Activated CD4-positive, alpha-beta memory T cell treated with anti-CD3 and anti-CD28 coated beads, Interleukin-2, amount 10 ng/mL, durations not matched to agents 7 days and 5 days (primary cell): Measurements from ENCODE around the gene ARL6. TPM values are rescaled to one million over a fixed set of nuclear protein-coding genes. Genes with fewer than 3 reads are reported as not detected.

Experiments
- CTCF ChIA-PET: fragments of 350-600 bp; sonication (Branson Sonifier 250); formaldehyde crosslinking; loops from one replicate; lab custom pipeline; 2021; ENCODE audit warnings: antibody characterized with exemption, inconsistent platforms; lab: Charles Lee
- POLR2A ChIA-PET: fragments of 350-600 bp; sonication (Branson Sonifier 250); formaldehyde crosslinking; loops from one replicate; lab custom pipeline; 2021; ENCODE audit warnings: antibody characterized with exemption; lab: Charles Lee
- DNase-seq: peaks from one replicate; pipeline ENCODE4 v3.0.0-alpha.2; 2020
- H3K27ac Mint-ChIP-seq: one replicate; pipeline ENCODE4 v1.8.0; 2021; ENCODE audit warnings: mild to moderate bottlenecking, mixed read lengths
- H3K27me3 Mint-ChIP-seq: one replicate; pipeline ENCODE4 v1.8.0; 2021; ENCODE audit warnings: mixed read lengths
- H3K36me3 Mint-ChIP-seq: one replicate; pipeline ENCODE4 v1.8.0; 2021; ENCODE audit warnings: low read depth, mixed read lengths
- H3K4me1 Mint-ChIP-seq: one replicate; pipeline ENCODE4 v1.8.0; 2021; ENCODE audit warnings: mixed read lengths
- H3K4me3 Mint-ChIP-seq: one replicate; pipeline ENCODE4 v1.8.0; 2021; ENCODE audit warnings: mild to moderate bottlenecking, mixed read lengths
- H3K9me3 Mint-ChIP-seq: one replicate; pipeline ENCODE4 v1.8.0; 2021; ENCODE audit warnings: mixed read lengths
- total RNA-seq, 2 experiments: library from RNA; stranded (reverse); gene quantifications; one replicate each; pipeline ENCODE4 v1.2.3, GENCODE V29; 2021

The ARL6 gene
- total RNA-seq, result 1 to 10 TPM; 5.1 to 7.6 TPM

- peak within 1 kb of the TSS; percentile 84 for H3K27ac Mint-ChIP-seq
- POLR2A ChIA-PET, result interaction anchor here (0.8 to 1.5 kb wide), 6 partner anchors 12 to 274 kb away, joined by 3 to 5 read pairs (median 4); partner anchors contain the start of gene CRYBG3
- no peaks in the 10 kb centered on the region for H3K27me3 Mint-ChIP-seq
- CTCF ChIA-PET, result interaction anchor here (0.7 to 1.8 kb wide), 8 partner anchors 45 to 564 kb away, joined by 3 to 12 read pairs (median 3); no protein-coding TSS in a partner anchor
- no peaks in the 10 kb centered on the region for H3K9me3 Mint-ChIP-seq
- H3K4me1 Mint-ChIP-seq, result peaks cover 38% of the 10 kb centered on the region
- peak within 1 kb of the TSS; percentile 97 for H3K4me3 Mint-ChIP-seq
- peaks cover 2% of the 10 kb centered on the region for H3K36me3 Mint-ChIP-seq
- peak; percentile 78 for DNase-seq
These were observed at the start of gene ARL6 for GRCh38 chr3:97764407-97765238. Gene ARL6 (plus strand): TSS chr3:97764758. CDS start chr3:97768108, 3,350 bp downstream.

DNA sequence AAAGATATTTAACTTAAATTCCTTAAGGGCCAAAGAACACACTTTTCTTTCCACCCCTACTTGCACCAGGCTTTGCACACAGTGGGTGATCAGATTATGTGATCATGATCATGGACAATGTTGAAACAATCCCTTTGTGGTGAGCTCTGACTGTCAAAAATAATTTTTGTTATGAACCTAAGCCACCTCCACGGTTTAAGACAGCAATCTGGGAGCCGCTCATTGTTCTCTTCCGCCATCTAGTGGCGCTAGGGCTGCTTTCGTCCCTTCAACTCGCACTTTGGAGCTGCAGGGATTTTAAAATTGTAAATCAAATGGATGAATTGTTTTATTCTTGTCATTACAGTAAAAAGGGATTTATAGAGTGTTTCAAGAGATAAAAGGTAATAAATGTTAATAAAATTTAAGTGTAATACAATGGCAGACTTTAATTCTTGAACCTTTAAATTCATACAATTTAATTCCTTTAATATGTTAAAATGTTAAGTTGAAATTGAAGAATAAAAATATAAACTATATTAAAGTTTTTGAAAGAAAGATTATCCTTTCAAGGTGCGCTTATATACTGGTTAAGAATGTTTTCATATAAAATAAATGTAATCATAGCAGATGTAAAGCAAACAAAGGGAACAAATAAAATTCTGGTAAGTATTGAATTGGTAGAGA, 45.3 kb upstream of the ARL6 start:
- Mint-ChIP-seq H3K9me3 (no peaks in the 10 kb centered on the region), H3K4me1 (no peaks in the 10 kb centered on the region), H3K27ac (no peak overlapping the region), H3K36me3 (no peaks in the 10 kb centered on the region), H3K4me3 (no peak overlapping the region), H3K27me3 (peaks cover 8% of the 10 kb centered on the region)
- peak; percentile 62 for DNase-seq
- ChIA-PET CTCF (interaction anchor here (0.6 to 2.7 kb wide), 16 partner anchors 10 to 857 kb away, joined by 3 to 11 read pairs (median 4); partner anchors contain the start of gene ARL6), POLR2A (no interaction called here)

GRCh38 chr3:97720417-97720816, 44.1 kb upstream of the ARL6 start:
- Mint-ChIP-seq H3K36me3 (no peaks in the 10 kb centered on the region), H3K4me3 (no peak overlapping the region), H3K4me1 (no peaks in the 10 kb centered on the region), H3K27ac (no peak overlapping the region), H3K27me3 (peaks cover 8% of the 10 kb centered on the region), H3K9me3 (no peaks in the 10 kb centered on the region)
- DNase-seq, result no peak
- CTCF ChIA-PET, result interaction anchor here (0.8 to 2.7 kb wide), 5 partner anchors 8 to 858 kb away, joined by 3 to 8 read pairs (median 3); no protein-coding TSS in a partner anchor
- POLR2A ChIA-PET, result no interaction called here

DNA sequence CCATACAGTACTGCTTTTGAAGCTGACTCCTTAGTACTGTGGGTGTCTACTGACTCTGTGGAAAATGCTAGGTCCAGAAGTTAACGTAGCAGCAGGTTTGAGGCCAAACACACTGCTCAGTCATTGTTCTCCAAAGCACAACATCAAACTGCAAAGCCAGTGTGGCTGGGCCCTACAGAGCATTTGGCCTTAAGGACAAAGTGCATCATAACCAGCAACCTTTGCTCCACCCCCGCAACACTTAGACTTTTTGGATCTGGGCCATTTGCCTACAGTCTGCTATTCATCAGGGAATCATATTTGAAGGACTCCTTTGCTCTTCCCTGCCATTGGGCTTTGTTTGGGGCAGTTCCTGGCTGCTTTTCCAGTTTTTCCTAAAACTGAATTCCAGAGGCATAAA, 43.1 kb upstream of the ARL6 start:
- POLR2A ChIA-PET, result no interaction called here
- no peaks in the 10 kb centered on the region for H3K4me1 Mint-ChIP-seq
- H3K27ac Mint-ChIP-seq, result no peak overlapping the region
- DNase-seq, result no peak
- H3K36me3 Mint-ChIP-seq, result no peaks in the 10 kb centered on the region
- CTCF ChIA-PET, result no interaction called here
- no peak overlapping the region for H3K4me3 Mint-ChIP-seq
- no peaks in the 10 kb centered on the region for H3K9me3 Mint-ChIP-seq
- H3K27me3 Mint-ChIP-seq, result peaks cover 8% of the 10 kb centered on the region

GRCh38 chr3:97736928-97737327, 27.6 kb upstream of the ARL6 start:
- CTCF ChIA-PET, result interaction anchor here (1.6 kb wide), 1 partner anchor 18 kb away, joined by 4 read pairs; no protein-coding TSS in a partner anchor
- no peaks in the 10 kb centered on the region for H3K9me3 Mint-ChIP-seq
- POLR2A ChIA-PET, result no interaction called here

GRCh38 chr3:97738761-97739160, 25.8 kb upstream of the ARL6 start:
- no peak overlapping the region for H3K4me3 Mint-ChIP-seq
- no peak overlapping the region for H3K27ac Mint-ChIP-seq
- no peaks in the 10 kb centered on the region for H3K4me1 Mint-ChIP-seq
- no peaks in the 10 kb centered on the region for H3K36me3 Mint-ChIP-seq
- H3K27me3 Mint-ChIP-seq, result peaks cover 11% of the 10 kb centered on the region
- no peaks in the 10 kb centered on the region for H3K9me3 Mint-ChIP-seq
- CTCF ChIA-PET, result no interaction called here
- DNase-seq, result no peak
- POLR2A ChIA-PET, result no interaction called here

More at GRCh38 chr3:97736928-97737327, 27.6 kb upstream of the ARL6 start:
- H3K27me3 Mint-ChIP-seq, result peaks cover 11% of the 10 kb centered on the region
- no peaks in the 10 kb centered on the region for H3K4me1 Mint-ChIP-seq
- no peaks in the 10 kb centered on the region for H3K36me3 Mint-ChIP-seq
- no peak overlapping the region for H3K4me3 Mint-ChIP-seq
- no peak overlapping the region for H3K27ac Mint-ChIP-seq
- DNase-seq, result no peak

GRCh38 chr3:97742036-97742435, 22.5 kb upstream of the ARL6 start:
- Mint-ChIP-seq H3K4me3 (no peak overlapping the region), H3K27me3 (peaks cover 12% of the 10 kb centered on the region)
- CTCF ChIA-PET, result no interaction called here

DNA sequence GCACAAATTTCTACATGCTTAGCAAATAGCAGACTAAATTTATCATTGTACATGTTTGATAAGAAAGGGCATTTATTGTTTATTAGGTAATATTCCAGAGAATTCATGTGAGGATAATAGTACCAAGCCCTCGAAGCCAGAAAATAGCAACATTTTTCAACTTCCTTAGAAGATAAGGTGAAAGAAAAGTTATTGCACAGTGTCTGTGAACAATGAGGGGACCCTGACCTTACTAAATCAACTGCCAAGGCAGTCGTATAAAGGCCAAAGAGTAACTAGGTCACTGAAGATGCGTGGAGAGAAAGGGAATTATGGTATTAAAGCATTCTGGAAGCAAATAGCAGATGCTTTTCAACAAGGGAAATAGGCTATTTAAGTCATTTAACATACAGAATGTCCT, 20.3 kb upstream of the ARL6 start:
- Mint-ChIP-seq H3K4me1 (no peaks in the 10 kb centered on the region), H3K27me3 (peaks cover 11% of the 10 kb centered on the region), H3K9me3 (no peaks in the 10 kb centered on the region), H3K27ac (no peak overlapping the region), H3K4me3 (no peak overlapping the region), H3K36me3 (no peaks in the 10 kb centered on the region)
- CTCF ChIA-PET, result no interaction called here
- DNase-seq, result no peak
- POLR2A ChIA-PET, result no interaction called here

More at GRCh38 chr3:97742036-97742435, 22.5 kb upstream of the ARL6 start:
- H3K36me3 Mint-ChIP-seq, result no peaks in the 10 kb centered on the region
- POLR2A ChIA-PET, result no interaction called here
- no peaks in the 10 kb centered on the region for H3K4me1 Mint-ChIP-seq
- DNase-seq, result no peak
- no peak overlapping the region for H3K27ac Mint-ChIP-seq
- no peaks in the 10 kb centered on the region for H3K9me3 Mint-ChIP-seq

DNA sequence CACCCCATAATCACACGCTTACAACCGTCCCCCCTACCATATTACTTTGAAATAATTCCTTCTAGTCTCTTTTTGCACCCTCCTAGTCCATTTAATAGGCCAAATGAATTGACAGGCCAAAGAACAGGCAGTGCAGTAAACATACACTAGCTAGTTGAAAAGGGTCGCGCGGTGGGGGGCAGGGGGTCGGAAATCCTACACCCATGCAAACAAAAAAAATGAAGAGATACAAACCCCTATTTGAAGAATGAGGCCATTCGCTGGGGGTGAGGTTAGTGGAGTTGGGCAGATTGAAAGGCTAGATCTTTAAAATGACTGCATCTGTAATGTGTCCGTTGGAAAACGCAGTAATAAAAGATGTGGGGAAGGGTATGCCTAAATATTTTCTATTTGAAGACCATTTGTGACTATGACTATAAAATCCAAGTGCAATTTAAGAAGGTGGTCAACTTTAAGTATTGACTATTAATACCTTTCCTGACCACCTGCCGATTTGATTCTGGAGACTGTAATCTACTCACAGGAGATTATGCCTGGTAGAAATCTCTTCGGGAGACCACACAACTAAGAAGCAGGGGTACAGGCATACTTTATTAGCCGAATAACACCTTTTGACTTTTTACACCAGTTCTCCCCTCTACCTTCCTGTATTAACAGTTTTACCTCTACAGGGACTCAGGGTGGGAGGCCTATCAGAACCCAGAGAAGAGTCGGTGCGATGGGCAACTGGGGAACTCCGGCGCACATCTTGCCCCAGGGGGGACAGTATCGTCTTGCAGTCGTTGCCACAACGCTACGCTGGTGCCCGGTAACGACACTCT, 762 bp upstream of the ARL6 start:
- DNase-seq, result no peak
- peaks cover 38% of the 10 kb centered on the region for H3K4me1 Mint-ChIP-seq
- no peaks in the 10 kb centered on the region for H3K9me3 Mint-ChIP-seq
- H3K27me3 Mint-ChIP-seq, result peaks cover 6% of the 10 kb centered on the region
- H3K4me3 Mint-ChIP-seq, result peak overlapping the region; percentile 97
- CTCF ChIA-PET, result interaction anchor here (0.7 to 1.8 kb wide), 7 partner anchors 45 to 565 kb away, joined by 3 to 12 read pairs (median 3); no protein-coding TSS in a partner anchor
- H3K36me3 Mint-ChIP-seq, result no peaks in the 10 kb centered on the region
- H3K27ac Mint-ChIP-seq, result peak overlapping the region; percentile 84
- POLR2A ChIA-PET, result interaction anchor here (0.8 to 1.2 kb wide), 4 partner anchors 12 to 275 kb away, joined by 3 to 4 read pairs (median 3); no protein-coding TSS in a partner anchor

DNA sequence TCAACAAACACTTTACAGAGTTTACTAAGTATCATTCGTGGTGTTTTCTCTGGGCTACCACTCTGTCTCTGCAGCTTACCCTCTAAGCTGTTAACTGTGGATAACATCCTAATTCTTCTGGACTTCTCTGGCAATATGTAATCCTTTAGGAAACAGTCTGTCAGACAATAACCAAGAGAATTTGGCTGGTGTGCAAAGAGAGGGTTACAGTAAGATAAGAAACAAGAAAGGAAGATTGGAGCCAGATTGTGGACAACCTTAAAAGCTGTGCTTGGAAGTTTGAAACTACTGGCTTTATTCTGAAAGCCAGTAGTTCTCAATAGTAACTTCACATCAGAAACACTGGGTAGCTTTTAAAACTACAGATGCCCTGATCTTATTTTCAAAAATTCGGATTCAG, 778 bp downstream of the ARL6 start:
- CTCF ChIA-PET, result interaction anchor here (1.0 to 1.8 kb wide), 4 partner anchors 46 to 274 kb away, joined by 3 to 12 read pairs (median 5); no protein-coding TSS in a partner anchor

DNA sequence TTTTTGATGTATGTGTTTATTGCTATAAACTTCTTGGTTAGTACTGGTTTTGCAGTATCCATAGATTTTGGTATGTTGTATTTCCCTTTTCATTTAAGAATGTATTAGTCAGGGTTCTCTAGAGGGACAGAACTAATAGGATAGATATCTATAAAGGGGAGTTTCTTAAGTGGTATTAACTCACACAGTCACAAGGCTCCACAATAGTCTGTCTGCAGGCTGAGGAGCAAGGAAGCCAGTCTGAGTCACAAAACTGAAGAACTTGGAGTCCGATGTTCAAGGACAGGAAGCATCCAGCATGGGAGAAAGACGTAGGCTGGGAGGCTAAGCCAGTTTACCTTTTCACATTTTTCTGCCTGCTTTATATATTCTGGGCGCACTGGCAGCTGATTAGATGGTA, 8.4 kb downstream of the ARL6 start:
- H3K4me1 Mint-ChIP-seq, result no peaks in the 10 kb centered on the region
- CTCF ChIA-PET, result no interaction called here
- H3K36me3 Mint-ChIP-seq, result peaks cover 27% of the 10 kb centered on the region
- no peak overlapping the region for H3K4me3 Mint-ChIP-seq
- no peaks in the 10 kb centered on the region for H3K27me3 Mint-ChIP-seq
- no peak overlapping the region for H3K27ac Mint-ChIP-seq
- POLR2A ChIA-PET, result no interaction called here
- DNase-seq, result no peak
- no peaks in the 10 kb centered on the region for H3K9me3 Mint-ChIP-seq

More for the DNA sequence above, 778 bp downstream of the ARL6 start:
- H3K27me3 Mint-ChIP-seq, result no peaks in the 10 kb centered on the region
- peaks cover 38% of the 10 kb centered on the region for H3K4me1 Mint-ChIP-seq
- H3K4me3 Mint-ChIP-seq, result peak overlapping the region; percentile 97
- no peaks in the 10 kb centered on the region for H3K9me3 Mint-ChIP-seq
- H3K27ac Mint-ChIP-seq, result no peak overlapping the region
- POLR2A ChIA-PET, result interaction anchor here (1.0 to 1.5 kb wide), 3 partner anchors 56 to 273 kb away, joined by 3 to 5 read pairs (median 4); partner anchors contain the start of gene CRYBG3
- no peak for DNase-seq
- peaks cover 6% of the 10 kb centered on the region for H3K36me3 Mint-ChIP-seq

GRCh38 chr3:97778152-97778551, 13.6 kb downstream of the ARL6 start:
- Mint-ChIP-seq H3K4me3 (no peak overlapping the region), H3K27me3 (no peaks in the 10 kb centered on the region), H3K4me1 (peaks cover 2% of the 10 kb centered on the region), H3K27ac (no peak overlapping the region), H3K9me3 (no peaks in the 10 kb centered on the region), H3K36me3 (peaks cover 3% of the 10 kb centered on the region)
- ChIA-PET POLR2A (no interaction called here), CTCF (interaction anchor here (1.1 kb wide), 1 partner anchor 59 kb away, joined by 3 read pairs; no protein-coding TSS in a partner anchor)
- no peak for DNase-seq
